Endometrial microvascular endothelial cells (primary cell): ENCODE results near the gene MED25. TPM values are rescaled to one million over a fixed set of nuclear protein-coding genes. Genes with fewer than 3 reads are reported as not detected.
"Not testable (repeated sequence)": the region's sequence is repeated elsewhere in the genome, so short reads cannot be mapped to it uniquely, and the experiment has no call there.

Experiments
- in situ Hi-C: cut with HindIII; loops from 2 replicates; pipeline ENCODE4 v1.10.0; 2017; ENCODE audit warnings: low sequenced_read_pairs, low pct_unique_long_range_greater_than_20kb; ENCODE audit errors: inconsistent ontology term
- total RNA-seq: library from RNA; depleted of rRNA; stranded (reverse); fragments of >200 nt; gene quantifications from one replicate; pipeline ENCODE4 v1.2.3, GENCODE V29; 2015; ENCODE audit errors: inconsistent ontology term

MED25 gene
- total RNA-seq, 1 donor from 2014 or later = 31.7 TPM

GRCh38 chr19:49811328-49811727 lies 6.8 kb upstream of the MED25 start:
- in situ Hi-C loops = no loop called here

- in situ Hi-C loops = no loop called here
These were observed 5.6 kb upstream of the MED25 start for GRCh38 chr19:49812452-49812996.

GRCh38 chr19:49812997-49813861 lies 4.9 kb upstream of the MED25 start, which contains the start of gene FUZ:
TSS of gene FUZ (minus strand) at chr19:49813292. CDS start at chr19:49813106, 186 bp downstream.
- in situ Hi-C loops = no loop called here

GRCh38 chr19:49814010-49814409 lies 4.1 kb upstream of the MED25 start:
- in situ Hi-C loops = no loop called here

GRCh38 chr19:49816590-49816989 lies 1.5 kb upstream of the MED25 start:
- in situ Hi-C loops = no loop called here

- in situ Hi-C loops = no loop called here
These were observed 721 bp downstream of the MED25 start for GRCh38 chr19:49818649-49819370.

- in situ Hi-C loops = not testable (repeated sequence)
These were observed 1.5 kb downstream of the MED25 start for GRCh38 chr19:49819452-49820115.

GRCh38 chr19:49820125-49820524 lies 2.0 kb downstream of the MED25 start:
- in situ Hi-C loops = no loop called here

- in situ Hi-C loops = no loop called here
These were observed 5.4 kb downstream of the MED25 start for GRCh38 chr19:49823472-49823871.

- in situ Hi-C loops = no loop called here
These were observed 6.6 kb downstream of the MED25 start for GRCh38 chr19:49824662-49825061.

- in situ Hi-C loops = no loop called here
These were observed 8.9 kb downstream of the MED25 start for GRCh38 chr19:49827034-49827433.

GRCh38 chr19:49829200-49829599 lies 11.1 kb downstream of the MED25 start:
- in situ Hi-C loops = no loop called here

GRCh38 chr19:49829721-49830120 lies 11.6 kb downstream of the MED25 start:
- in situ Hi-C loops = no loop called here

- in situ Hi-C loops = no loop called here
These were observed 12.7 kb downstream of the MED25 start for GRCh38 chr19:49830766-49831165.

GRCh38 chr19:49831592-49831991 lies 13.5 kb downstream of the MED25 start:
- in situ Hi-C loops = no loop called here

GRCh38 chr19:49832556-49832955 lies 14.5 kb downstream of the MED25 start:
- in situ Hi-C loops = no loop called here

GRCh38 chr19:49833599-49833998 lies 15.5 kb downstream of the MED25 start:
- in situ Hi-C loops = no loop called here

- in situ Hi-C loops = no loop called here
These were observed 17.5 kb downstream of the MED25 start for GRCh38 chr19:49835562-49835961.
